Measurements from ENCODE around the gene TRAK2.

The TRAK2 gene

DNA sequence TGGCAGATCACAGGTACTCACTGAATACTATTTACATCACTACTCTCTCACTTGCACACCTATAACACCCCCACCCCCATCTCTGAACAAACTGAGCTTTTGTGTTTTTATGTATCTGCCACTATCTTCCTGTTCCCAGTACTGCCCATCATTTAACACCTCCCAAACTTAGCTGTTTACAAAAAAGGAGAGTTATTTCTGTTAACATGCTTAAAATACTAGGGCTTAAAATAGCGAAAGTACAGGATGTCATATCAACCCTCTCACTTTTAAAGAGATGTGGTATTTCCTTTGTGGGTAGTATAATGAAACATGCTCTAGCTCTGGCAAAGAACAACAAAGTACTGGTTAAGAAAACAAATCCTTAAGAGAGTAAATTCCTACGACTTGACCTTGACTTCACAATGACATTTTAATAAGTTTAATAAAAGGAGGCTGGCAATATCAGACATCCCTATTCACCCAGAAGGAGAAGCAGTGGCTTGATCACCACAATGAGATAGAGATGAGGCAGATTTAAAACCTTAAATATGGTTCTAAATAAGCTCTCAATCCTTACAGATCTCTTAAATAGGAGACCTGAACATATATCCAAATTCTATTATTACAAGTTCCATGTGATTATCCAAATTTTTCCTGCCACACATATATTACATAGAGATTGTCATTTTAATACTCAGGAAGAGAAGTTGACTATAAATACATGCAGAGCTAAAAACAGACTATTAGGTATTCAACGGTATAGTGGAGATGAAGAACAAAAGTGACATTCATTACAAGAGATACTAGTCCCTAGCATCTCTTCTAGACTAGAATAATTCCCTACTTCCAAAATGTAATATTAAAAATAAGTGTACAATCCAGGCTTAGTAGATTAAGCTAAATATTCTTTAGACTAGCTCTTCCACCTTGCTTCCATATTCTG is 36.9 kb downstream of the TRAK2 start:
- H3K27me3 ChIP-seq = no peaks in the 10 kb centered on the region
- H3K9me3 ChIP-seq = no peaks in the 10 kb centered on the region
- peaks cover 11% of the 10 kb centered on the region for H3K4me1 ChIP-seq
- no peaks in the 10 kb centered on the region for H3K36me3 ChIP-seq
- DNase-seq = no peak
- TF ChIP-seq, protein P1, sequence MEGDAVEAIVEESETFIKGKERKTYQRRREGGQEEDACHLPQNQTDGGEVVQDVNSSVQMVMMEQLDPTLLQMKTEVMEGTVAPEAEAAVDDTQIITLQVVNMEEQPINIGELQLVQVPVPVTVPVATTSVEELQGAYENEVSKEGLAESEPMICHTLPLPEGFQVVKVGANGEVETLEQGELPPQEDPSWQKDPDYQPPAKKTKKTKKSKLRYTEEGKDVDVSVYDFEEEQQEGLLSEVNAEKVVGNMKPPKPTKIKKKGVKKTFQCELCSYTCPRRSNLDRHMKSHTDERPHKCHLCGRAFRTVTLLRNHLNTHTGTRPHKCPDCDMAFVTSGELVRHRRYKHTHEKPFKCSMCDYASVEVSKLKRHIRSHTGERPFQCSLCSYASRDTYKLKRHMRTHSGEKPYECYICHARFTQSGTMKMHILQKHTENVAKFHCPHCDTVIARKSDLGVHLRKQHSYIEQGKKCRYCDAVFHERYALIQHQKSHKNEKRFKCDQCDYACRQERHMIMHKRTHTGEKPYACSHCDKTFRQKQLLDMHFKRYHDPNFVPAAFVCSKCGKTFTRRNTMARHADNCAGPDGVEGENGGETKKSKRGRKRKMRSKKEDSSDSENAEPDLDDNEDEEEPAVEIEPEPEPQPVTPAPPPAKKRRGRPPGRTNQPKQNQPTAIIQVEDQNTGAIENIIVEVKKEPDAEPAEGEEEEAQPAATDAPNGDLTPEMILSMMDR (IDR thresholded peaks at IDR 0.05; ENCODE audit: low read depth, low read length) = no peak
- H3K4me3 ChIP-seq (ENCODE audit: low read depth, low read length) = no peak overlapping the region

DNA sequence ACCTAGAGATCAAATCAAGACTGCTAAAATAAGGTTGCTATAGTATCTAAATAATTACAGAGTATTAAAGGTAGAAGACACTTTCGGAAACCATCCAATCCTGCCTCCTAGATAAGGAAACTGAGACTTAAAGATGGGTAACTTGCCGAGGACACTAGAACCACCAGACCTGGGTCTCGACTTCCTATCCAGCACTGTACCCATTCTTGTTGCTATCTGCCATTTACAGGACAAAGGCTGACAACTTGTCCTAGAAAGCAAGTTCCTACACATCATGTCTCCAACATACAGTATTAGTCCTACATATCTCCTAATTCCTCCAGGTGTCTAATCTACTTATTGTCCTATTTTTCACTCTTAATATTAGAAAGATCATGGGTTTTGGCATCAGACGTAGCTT is 37.7 kb downstream of the TRAK2 start:
- no peak for DNase-seq
- H3K4me3 ChIP-seq (ENCODE audit: low read depth, low read length) = no peak overlapping the region
- peaks cover 4% of the 10 kb centered on the region for H3K4me1 ChIP-seq
- no peaks in the 10 kb centered on the region for H3K36me3 ChIP-seq
- TF ChIP-seq, protein P1 (IDR thresholded peaks at IDR 0.05; ENCODE audit: low read depth, low read length) = no peak
- H3K9me3 ChIP-seq = no peaks in the 10 kb centered on the region
- no peaks in the 10 kb centered on the region for H3K27me3 ChIP-seq

DNA sequence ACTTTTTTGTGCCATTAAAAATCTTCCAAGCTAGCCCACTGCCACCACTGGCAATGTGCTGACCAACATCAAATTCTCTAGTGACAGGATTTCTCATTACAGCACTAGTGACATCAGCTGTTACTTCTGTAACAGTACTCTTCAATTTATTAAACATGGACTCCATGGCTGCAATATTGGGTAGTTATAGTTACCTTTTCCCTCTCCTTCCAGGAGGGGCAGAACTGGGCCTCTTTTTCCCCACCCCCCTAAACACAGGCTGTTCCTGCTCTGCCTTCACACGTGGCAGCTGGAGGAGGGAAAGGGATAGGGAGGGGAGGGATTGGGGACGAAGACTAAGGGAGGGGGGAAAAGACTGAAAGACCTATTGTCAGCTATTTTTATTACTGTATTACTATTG is 38.1 kb downstream of the TRAK2 start:
- no peak overlapping the region for H3K4me3 ChIP-seq (ENCODE audit: low read depth, low read length)
- H3K36me3 ChIP-seq = no peaks in the 10 kb centered on the region
- TF ChIP-seq, protein P1 (IDR thresholded peaks at IDR 0.05; ENCODE audit: low read depth, low read length) = no peak
- no peak for DNase-seq
- H3K27me3 ChIP-seq = no peaks in the 10 kb centered on the region
- peaks cover 4% of the 10 kb centered on the region for H3K4me1 ChIP-seq
- no peaks in the 10 kb centered on the region for H3K9me3 ChIP-seq

DNA sequence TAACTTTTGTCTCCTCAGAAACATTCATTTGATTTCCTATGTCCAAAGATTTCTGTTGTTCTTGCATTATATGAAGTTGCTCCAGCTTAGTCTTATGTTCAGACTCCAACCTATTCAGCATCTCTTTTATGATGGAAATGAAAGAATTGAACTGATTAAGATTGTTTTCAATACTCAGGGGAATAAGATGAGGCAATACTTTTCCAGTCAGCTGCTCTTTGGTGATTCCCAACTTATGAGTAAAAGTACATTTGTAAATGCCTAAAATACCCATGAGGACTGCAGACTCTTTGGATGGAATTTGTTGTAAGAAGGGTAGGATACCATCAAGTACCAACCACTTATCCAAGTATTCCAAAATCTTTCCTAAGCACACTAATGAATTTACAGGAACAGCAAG is 39.8 kb downstream of the TRAK2 start:
- no peaks in the 10 kb centered on the region for H3K36me3 ChIP-seq
- H3K4me1 ChIP-seq = peaks cover 13% of the 10 kb centered on the region
- DNase-seq = no peak
- no peaks in the 10 kb centered on the region for H3K9me3 ChIP-seq
- H3K4me3 ChIP-seq (ENCODE audit: low read depth, low read length) = no peak overlapping the region
- H3K27me3 ChIP-seq = no peaks in the 10 kb centered on the region
- TF ChIP-seq, protein P1 (IDR thresholded peaks at IDR 0.05; ENCODE audit: low read depth, low read length) = no peak

DNA sequence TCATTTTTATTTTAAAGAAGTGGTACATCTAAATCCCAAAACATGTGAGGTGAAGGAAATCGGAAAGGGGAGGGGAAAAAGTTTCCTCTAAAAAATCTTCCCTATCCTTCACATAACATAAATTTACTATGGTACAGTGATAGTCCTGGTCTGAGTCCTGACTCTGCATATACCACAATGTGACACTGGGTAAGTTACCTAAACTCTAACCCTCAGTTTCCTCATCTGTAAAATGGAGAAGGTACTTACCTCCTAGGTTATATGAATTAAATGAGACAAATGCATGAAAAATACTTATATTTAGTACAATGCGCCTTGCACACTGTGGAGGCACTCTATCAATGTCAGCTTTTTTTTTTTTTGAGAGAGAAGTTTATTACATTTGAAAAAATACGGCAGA is 42.3 kb downstream of the TRAK2 start:
- Histone ChIP-seq H3K36me3 (no peaks in the 10 kb centered on the region), H3K27me3 (no peaks in the 10 kb centered on the region), H3K4me1 (peaks cover 17% of the 10 kb centered on the region), H3K9me3 (no peaks in the 10 kb centered on the region), H3K4me3 (ENCODE audit: low read depth, low read length) (no peak overlapping the region)
- no peak for DNase-seq
- TF ChIP-seq, protein P1 (IDR thresholded peaks at IDR 0.05; ENCODE audit: low read depth, low read length) = no peak

DNA sequence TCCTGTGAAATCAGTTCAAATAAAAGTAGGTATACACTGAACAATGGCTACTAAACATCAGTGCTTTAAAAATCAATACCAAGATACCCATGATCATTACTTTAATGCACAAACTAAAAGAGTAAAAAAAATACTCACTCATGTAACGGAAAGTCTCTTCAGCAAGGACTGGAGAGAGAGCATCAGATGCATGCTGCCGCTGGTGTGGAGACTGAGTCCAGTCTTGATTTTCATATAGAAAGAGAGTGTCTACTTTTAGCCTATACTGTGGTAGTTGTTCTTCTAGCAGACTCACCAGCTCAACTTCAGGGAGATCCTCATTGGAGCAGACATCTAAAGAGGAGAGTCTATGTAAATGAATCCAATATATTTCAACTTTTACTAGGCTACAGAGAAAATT is 44.0 kb downstream of the TRAK2 start:
- Histone ChIP-seq H3K4me3 (ENCODE audit: low read depth, low read length) (no peak overlapping the region; the same call in 1 of the 2 replicates), H3K4me1 (peaks cover 32% of the 10 kb centered on the region), H3K36me3 (no peaks in the 10 kb centered on the region), H3K9me3 (no peaks in the 10 kb centered on the region), H3K27me3 (no peaks in the 10 kb centered on the region)
- DNase-seq = no peak
- TF ChIP-seq, protein P1 (IDR thresholded peaks at IDR 0.05; ENCODE audit: low read depth, low read length) = no peak

Measured in BE2C (cell line).